Stimulated activated CD4-positive, alpha-beta T cell treated with anti-CD3 and anti-CD28 coated beads, Interleukin-12 subunit alpha, Interleukin-12 subunit beta, amount 100 ng/mL, for 48 hours (primary cell): Measurements from ENCODE around the gene C11orf54.
A peak's percentile ranks its signal among the peaks of the same experiment; 100 is the strongest.
"Not testable (repeated sequence)": the region's sequence is repeated elsewhere in the genome, so short reads cannot be mapped to it uniquely, and the experiment has no call there.

Experiments
- DNase-seq, 3 donors: peaks; one replicate each; pipeline ENCODE4 v3.0.0-alpha.2; 2020; ENCODE audit warnings: low read depth in 2 of 3, low spot score in 1 of 3

The C11orf54 gene

DNA sequence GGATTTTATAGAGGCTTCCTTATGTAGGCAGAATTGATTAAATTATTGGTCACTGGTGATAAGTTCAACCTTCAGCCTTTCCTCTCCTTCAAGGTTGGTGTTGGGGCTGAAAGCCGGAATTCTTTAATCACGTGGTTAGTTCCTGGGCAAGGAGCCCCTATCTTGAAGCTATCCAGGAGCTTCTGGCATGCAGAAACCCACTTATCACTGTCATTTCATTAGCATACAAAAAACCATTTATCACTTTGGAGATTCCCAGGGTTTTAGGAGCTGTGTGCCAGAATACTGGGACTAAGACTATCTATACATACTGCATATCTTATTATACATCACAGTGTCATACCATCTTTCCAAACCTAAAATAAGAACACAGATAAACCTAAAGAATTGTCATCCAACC, 24.1 kb downstream of the C11orf54 start:
- no peak for DNase-seq

DNA sequence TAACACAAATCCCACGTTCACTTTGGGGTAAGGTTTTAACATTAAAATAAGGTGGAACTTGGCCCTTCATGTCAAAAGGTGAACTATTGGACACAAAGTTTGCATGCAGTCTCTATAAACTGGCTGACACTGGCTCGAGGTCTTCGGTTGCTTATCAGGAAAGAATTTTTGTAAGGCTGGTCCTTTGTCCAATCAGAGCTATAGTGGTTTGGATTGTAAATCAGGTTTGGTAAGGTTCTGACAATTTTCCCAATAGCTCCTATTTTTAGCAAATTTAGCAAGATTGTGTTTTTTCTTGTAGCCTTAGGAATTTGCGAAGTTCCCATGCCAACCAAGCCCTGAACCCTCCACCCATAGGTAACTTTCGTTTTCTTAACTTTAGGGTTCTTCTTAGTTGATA, 25.0 kb downstream of the C11orf54 start:
- no peak for DNase-seq

DNA sequence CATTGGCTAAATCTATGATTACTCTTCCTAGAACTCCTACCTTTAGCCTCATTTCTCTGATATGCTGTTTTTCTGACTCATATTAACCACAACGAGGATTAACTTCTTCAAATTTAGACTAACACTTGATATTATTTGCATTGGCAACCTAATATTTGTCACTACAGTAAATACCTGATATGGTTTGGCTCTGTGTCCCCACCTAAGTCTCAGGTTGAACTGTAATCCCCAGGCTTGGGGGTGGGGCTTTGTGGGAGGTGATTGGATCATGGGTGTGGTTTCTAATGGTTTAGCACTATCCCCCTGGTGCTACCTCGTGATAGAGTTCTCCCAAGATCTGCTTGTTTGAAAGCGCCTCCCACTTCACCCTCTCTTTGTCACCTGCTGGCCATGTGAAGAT, 25.5 kb downstream of the C11orf54 start:
- no peak for DNase-seq

DNA sequence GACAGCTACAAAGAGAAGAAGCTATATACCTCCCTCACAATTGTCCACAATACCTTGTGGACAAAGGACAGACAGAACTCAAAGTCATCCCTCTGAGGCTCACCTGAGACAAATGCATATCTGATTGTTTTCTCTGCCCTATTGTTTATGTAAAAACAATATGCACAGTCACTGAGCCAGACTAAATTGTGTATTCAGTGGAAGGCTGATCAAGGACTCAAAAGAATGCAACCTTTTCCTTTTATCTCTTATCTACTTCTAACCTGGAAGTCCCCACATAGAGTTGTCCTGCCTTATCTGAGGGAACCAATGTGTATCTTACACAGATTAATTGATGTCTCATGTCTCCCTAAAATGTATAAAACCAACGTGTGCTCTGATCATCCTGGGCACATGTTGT, 28.7 kb downstream of the C11orf54 start:
- DNase-seq, result no peak

DNA sequence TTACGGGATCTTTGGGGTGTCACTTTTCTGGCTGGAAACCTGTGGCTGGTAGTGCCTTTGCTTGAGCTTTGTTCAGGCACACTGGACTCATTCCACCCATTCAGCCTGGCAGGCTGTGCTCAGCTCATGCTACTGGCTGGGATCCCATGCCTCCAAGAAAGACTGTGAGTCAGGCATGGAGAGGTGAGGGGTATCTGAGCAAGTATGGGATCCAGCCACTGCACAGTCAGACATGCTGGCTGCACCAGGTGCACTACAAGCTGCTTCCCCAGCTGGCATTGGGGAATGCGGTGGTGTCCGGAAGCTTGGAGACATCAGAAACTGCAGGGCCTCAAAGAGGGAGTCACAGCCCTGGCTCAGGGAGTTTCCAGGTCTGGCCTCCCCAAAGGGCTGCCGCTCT, 30.7 kb downstream of the C11orf54 start:
- no peak for DNase-seq

DNA sequence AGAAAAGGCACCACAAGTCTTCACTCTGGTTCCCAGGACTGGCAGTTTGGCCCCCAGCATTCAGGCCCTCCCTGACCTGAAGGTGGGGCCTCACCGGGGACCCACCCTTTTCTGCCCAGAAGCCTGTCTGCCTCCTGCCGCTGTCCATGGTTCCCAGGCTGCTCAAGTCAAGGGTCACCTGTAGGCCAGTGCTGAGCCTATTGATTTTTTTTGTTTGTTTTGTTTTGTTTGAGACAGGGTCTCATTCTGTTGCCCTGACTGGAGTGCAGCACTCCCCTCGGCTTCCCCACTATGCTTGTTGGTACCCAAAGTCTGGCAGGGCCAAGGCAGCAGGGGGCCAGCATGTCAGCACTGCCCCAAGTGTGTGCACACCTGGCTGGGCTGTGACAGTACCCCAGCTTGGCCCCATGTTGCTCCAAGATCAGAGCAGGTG, 31.6 kb downstream of the C11orf54 start:
- no peak for DNase-seq

DNA sequence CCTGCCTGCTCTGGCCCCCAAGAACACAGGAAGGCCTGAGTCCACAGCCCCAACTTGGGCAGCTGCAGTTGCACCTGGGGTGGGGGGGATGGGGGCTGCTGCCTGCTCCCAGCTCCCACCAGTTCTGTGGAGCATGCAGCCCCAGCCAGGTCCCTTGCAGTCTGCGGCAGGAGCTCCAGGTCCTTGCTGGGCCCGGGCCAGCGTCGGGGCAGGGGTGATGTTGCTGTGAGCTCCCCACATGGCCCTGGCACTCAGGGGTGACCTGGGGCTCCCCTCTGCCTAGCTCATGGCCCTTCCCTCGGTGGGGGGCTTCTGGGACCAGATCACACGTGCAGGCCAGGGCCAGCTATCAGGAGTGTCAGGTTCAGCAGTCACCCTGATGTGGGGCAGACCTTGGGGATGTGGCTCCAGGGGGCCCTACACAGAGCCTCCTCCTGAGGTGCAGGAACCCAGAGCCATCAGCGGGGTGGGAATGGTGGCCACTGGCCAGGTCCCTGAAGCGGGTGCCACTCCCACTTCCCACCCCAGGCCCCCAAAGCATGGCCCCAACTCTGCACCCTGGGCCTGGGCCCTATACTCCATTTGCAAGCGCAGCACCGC, 32.2 kb downstream of the C11orf54 start:
- no peak for DNase-seq

DNA sequence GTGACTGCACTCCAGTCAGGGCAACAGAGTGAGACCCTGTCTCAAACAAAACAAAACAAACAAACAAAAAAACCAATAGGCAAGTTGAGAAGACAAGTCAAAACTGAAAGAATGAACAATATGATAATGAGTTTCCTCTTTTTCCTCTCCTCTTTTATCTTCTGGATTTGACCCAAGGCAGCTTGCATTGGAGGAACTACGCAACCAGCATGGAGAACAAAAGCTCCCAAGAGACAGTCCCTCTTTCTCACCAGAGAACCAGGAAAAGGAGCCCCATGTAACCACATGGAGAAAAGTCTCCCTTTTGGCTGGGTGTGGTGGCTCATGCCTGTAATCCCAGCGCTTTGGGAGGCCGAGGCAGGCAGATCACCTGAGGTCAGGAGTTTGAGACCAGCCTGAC, 33.1 kb downstream of the C11orf54 start:
- not testable (repeated sequence) for DNase-seq

DNA sequence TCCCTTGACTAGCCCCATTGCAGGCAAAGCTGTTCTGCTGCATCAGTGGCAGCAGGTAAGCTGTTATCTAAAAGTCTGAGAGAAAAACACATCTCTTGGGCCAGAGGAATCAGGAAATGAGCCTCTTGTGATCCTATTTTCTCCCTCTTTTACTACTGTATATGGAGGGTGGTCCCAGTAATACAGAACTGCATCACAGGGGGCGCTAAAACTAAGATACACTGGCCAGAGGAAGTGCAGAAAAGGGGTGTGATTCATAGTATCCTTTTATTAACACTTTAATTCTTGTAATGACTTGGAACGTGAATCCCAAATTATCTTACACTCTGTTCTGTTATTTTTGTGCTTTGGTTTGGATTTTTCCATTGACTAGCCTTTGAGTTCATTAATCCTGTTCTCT, 33.8 kb downstream of the C11orf54 start:
- peak in 1 of 3 donors; percentile 20 for DNase-seq

DNA sequence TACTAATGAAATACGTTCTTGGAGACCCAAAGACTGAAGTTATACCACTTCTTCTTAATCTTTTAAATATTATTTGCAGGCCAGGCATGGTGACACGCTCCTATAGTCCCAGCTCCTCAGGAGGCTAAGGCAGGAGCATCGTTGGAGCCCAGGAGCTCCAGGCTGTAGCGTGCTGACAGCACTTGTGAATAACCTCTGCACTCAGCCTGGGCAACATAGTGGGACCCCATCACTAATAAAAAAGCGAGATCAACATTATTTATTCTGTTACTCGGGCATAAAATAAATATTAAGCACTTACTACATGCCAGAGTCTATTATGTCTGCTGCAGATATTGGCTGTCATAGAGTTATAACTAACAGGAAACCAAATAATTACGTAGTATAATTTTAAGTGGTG, 41.9 kb downstream of the C11orf54 start:
- no peak for DNase-seq

DNA sequence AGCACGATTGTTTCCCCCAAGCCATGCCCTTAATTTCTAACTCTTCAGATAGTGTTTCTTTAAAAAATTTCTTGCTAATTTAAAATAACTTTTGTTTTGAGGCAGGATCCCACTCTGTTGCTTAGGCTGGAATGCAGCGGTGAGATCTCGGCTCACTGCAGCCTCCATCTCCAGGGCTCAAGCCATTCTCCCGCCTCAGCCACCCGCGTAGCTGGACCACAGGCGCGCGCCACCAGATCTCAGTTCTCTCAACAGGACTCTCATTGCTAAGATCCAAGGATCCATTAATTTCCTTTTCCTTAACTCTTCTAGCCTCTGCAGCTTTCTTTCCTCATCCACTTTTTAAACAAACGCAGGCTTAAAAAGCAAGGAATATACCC, 42.3 kb downstream of the C11orf54 start:
- DNase-seq, result no peak

DNA sequence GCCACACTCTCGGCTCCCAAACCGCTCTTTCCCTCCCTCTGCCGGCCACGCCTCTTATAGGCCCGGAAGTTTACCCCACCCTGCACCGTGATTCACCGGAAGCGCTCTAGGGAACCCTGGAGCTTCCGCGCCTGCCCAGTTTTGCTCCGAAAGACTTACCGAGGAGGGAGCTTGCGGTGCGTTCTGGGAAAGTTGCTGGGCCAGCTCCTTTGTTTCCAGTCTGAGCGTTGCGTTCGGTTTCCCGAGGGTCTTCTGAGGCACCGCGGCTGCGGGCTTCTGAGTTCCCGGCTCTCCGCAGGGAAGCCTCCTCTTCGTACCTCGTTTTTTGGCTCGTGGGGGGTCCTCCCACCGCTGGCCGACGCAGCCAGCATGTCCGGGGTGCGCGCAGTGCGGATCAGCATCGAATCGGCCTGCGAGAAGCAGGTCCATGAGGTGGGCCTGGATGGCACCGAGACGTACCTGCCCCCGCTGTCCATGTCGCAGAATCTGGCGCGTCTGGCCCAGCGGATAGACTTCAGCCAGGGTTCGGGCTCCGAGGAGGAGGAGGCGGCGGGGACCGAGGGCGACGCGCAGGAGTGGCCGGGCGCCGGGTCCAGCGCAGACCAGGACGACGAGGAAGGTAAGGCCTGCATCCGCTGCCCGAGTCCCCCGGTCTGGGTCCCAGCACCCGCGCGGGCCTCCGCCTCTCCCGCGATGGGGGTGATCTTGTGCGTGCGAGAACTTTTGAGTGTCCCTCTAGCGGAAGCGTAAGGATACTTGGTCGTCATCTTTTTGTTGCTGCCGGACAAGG, 42.9 kb downstream of the C11orf54 start, which contains the start of gene MED17:
Gene MED17, plus strand, starts transcription at position 138 of the 790 bp plus-strand sequence. Its CDS starts 232 bp downstream, at position 370.
- peak; percentile 79 to 87 (median 86) for DNase-seq

DNA sequence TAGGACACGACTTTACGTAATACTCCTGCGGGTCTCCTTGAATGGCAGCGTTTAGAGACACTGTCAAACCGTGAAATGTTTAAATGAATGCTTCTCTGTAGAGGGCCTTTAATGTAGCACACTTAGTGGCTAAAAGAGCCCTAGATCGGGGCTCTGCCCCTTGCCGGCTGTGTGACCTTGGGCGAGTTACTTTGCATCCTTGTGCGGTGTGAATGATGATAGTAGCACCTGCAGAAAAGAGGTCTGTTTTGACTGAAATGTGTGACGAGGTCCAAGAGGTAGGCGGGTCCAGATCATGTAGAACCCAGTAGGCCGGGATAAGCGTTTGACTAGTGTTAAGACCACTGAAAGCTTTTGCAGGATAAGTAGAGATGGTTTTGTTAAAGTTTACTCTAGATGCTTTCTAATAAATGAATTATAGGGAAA, 43.5 kb downstream of the C11orf54 start:
- peak in 1 of 3 donors; percentile 2 for DNase-seq

DNA sequence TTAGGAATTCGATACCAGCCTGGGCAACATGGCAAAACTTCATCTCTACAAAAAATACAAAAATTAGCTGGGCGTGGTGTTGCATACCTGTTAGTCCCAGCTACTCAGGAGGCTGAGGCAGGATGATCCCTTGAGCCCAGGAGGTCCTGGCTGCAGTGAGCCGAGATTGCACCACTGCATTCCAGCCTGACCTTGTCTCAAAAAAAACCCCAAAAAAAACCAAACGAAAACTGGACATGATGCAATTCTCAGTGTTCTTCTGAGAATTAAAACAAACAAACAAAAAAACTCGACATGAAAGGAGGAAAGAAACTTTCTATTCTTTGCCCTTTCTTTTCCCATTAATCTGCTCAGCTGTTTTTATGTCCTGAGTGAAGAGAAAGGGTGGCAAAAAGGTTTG, 50.0 kb downstream of the C11orf54 start:
- no peak for DNase-seq

DNA sequence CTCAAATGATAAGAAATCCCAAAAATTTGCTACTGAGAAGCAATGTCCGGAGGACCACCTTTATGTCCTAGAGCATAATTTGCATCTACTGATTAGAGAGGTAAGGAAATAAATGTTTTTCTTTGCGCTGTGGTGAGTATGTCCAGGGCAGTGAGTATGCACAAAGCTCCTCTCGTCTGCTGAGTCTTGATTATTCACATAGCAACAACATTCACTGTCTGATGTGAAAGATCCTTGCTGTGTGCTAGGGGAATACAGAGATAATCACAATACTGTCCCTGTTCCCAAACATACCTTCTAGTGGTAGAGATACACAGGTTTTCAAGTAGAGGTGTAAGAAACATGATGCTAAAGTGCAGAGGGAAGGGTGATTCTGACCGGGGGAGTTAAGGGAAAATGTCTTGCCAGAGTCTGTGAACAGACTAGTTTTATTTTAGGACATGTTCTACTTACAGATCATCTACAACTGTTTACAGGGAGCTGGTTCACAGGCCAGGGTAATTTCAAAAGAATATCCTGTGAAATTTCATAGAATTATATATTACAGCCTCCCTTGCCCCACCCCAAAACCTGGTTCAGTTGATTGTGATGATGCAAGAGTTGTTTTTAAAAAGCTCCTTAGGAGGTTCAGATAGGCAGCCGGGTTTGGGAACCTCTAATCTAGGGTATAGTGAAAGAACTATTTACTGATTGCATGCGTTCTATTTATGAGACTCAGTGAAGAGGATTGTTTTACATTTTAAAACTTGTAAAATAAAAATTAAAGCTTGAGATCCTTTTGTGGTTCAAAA, 55.2 kb downstream of the C11orf54 start:
- no peak for DNase-seq

DNA sequence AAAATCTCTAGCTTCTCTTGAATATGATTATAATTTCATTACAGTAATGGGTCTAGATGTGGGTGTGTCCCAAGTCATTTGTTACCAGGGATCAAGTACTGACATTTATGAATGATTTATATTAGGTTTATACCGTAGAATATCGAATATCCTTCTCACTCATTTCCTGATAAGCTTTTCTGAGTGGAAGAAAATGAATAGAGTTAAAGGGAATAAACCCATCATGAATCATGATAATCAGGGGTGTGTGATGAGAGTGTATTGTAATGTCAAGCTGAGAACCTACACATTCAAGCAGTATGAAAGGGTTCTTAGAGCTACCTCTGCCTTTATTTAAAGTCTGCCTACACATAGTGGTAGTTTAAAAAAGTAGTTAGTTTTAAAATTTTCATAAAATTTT, 59.9 kb downstream of the C11orf54 start:
- DNase-seq, result no peak

DNA sequence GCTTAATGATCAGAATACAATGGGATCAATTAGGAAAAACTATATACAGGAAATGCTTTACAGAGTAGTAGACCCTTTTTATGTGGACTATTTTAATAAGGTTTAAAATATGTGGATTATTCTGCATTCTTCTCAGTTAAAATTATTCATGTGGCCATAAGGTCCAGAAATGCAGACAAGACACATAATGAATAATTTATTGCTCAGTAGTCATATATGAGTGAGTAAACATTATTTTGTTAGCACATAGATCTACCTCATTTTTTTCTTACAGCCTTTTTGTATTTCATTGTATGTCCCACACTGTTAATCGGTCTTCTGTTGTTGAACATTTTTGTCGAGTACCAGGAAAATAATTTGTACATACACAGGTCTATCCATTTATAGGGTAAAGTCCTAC, 63.4 kb downstream of the C11orf54 start:
- no peak for DNase-seq

DNA sequence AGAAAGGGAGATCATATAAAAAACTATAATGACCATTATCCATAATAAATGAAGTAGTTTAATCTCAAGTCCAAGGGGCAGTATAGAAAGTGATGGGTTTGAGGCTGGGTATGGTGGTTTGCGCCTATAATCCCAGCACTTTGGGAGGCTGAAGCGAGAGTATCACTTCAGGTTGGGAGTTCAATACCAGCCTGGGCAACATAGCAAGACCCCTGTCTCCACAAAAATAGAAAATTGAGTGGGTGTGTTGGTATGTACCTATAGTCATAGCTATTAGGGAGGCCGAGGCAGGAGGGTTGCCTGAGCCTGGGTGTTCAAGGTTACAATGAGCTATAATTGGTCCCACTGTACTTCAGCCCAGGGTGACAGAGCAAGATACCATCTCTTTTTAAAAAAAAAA, 66.5 kb downstream of the C11orf54 start:
- DNase-seq, result no peak

DNA sequence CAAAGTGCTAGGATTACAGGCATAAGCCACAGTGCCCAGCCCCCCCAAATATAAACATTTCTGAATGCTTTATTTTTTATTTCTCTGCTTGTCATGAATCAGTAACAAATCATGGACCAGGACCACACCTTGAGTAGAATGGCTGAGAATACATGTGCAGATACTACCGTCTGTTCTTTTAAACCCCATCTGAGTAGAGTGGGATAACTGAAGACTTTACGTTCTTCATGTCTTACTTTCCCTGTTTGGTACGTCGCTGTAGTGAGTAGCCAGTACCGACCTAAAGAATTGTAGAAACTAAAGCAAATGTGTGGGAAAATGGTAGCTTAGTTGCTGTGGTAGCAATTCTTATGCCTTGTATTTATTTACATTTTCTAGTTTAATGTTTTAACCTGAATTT, 72.5 kb downstream of the C11orf54 start:
- no peak for DNase-seq
